HAP-1 (cell line): ENCODE measurements around the gene CALML5.

Source experiments
- DNase-seq, 2 experiments: peaks; one replicate each; pipeline ENCODE4 v3.0.0-alpha.2; 2016 to 2020; ENCODE audit warnings: low spot score in 2 of 2
- H3K27me3 ChIP-seq: fragments of 250-450 bp; sonication (Bioruptor Pico); 2 replicates; pipeline ENCODE4 v1.5.1; 2020; ENCODE audit warnings: low read depth, mild to moderate bottlenecking, moderate library complexity
- H3K36me3 ChIP-seq: fragments of 250-450 bp; sonication (Bioruptor Pico); replicated peaks from 2 replicates; pipeline ENCODE4 v1.5.1; 2020; ENCODE audit warnings: mild to moderate bottlenecking
- H3K4me1 ChIP-seq: fragments of 250-450 bp; sonication (Bioruptor Pico); 2 replicates; pipeline ENCODE4 v1.5.1; 2020; ENCODE audit warnings: mild to moderate bottlenecking
- H3K4me3 ChIP-seq: fragments of 250-450 bp; sonication (Bioruptor Pico); 2 replicates; pipeline ENCODE4 v1.5.1; 2020; ENCODE audit warnings: mild to moderate bottlenecking, moderate library complexity
- H3K9me3 ChIP-seq: fragments of 250-450 bp; sonication (Bioruptor Pico); 2 replicates; pipeline ENCODE4 v1.5.1; 2020; ENCODE audit warnings: mild to moderate bottlenecking, moderate library complexity
- in situ Hi-C: fragments of 300-500 bp; cut with MboI; formaldehyde crosslinking; loops from 3 replicates; pipeline ENCODE4 v1.14.3; 2020; ENCODE audit warnings: low sequenced_read_pairs, inconsistent platforms, mixed read lengths

CALML5 gene

GRCh38 chr10:5469353-5470061 lies 29.9 kb downstream of the CALML5 start:
- H3K4me1 ChIP-seq = no peaks in the 10 kb centered on the region
- no peaks in the 10 kb centered on the region for H3K36me3 ChIP-seq
- no peaks in the 10 kb centered on the region for H3K27me3 ChIP-seq
- DNase-seq = no peak
- no peaks in the 10 kb centered on the region; the same call in 1 of the 2 replicates for H3K9me3 ChIP-seq
- H3K4me3 ChIP-seq = no peak overlapping the region
- in situ Hi-C loops = no loop called here

DNA sequence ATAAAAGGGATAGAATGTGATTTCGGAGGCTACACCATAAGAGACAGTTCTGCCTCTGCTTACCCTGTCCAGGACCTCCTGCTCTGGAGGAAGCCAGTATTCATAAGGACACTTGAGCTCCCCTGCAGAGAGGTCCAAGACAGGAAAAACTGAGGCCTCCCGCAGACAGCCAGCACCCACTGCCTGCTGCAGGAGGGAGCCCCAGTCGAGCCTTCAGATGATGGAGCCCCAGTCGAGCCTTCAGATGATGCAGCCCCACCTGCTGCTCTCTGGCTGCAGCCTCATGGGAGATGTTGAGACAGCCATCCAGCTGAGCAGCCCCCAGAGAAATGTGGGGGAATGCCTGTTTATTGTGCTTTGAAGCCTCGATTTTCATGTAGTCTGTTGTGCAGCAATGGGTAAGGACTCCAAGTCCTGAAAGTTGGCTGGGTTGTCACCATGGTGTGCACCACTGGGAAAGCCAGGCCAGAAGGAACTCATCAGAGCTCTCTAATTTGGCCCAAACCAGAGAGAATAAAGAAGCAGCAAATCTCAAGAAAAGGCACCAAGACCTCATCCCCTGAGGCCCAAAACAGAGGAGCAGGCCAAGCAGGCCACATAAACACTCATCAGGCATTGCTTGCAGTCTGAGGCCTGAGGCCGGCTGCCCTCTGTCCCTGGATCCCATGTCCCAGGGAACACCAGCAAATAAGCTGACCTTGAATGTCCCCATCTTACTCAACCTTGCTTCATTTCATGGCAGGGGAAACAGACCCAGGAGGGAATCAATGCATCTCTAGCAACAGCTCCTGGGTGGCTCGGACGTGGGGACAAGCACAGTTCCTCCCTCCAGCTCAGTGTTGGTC lies 30.9 kb downstream of the CALML5 start:
- no peak for DNase-seq
- H3K9me3 ChIP-seq = no peaks in the 10 kb centered on the region; the same call in 1 of the 2 replicates
- no peak overlapping the region for H3K4me3 ChIP-seq
- no peaks in the 10 kb centered on the region for H3K27me3 ChIP-seq
- no peaks in the 10 kb centered on the region for H3K36me3 ChIP-seq
- H3K4me1 ChIP-seq = no peaks in the 10 kb centered on the region
- in situ Hi-C loops = no loop called here

DNA sequence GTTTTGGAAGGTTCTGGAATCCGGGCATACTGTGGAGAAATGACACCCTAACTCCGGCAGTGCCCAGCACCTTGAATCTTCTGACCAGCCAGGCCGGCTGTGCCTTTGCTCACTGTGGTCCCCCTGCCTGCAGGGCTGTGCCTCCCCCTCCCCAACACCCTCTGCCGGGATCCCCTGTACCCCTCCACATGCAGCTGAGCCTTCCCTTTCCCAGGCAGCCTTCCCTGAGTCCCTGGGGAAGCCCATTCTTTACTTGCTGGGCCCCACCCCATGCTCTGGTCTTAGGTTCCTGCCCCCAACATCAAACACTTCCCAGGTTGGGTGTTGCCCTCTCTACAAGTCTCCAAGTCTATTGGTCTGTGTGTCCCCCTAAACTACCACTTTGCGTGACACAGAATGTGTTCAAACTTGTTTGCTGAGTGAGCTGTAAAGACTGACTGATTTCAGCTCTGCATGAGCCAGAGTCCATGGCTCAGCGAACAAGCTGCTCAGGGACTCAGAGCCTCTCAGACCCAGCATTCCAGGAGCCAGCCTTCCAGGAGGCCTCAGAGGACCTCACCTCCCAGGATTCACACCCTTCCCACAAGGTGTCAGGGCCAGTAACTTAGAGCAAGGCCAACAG lies 31.6 kb downstream of the CALML5 start:
- no peaks in the 10 kb centered on the region for H3K4me1 ChIP-seq
- no peak for DNase-seq
- H3K4me3 ChIP-seq = no peak overlapping the region
- no peaks in the 10 kb centered on the region; the same call in 1 of the 2 replicates for H3K9me3 ChIP-seq
- in situ Hi-C loops = no loop called here
- no peaks in the 10 kb centered on the region for H3K27me3 ChIP-seq
- no peaks in the 10 kb centered on the region for H3K36me3 ChIP-seq

GRCh38 chr10:5467207-5467535 lies 32.2 kb downstream of the CALML5 start:
- no peaks in the 10 kb centered on the region for H3K4me1 ChIP-seq
- H3K4me3 ChIP-seq = no peak overlapping the region
- H3K36me3 ChIP-seq = no peaks in the 10 kb centered on the region
- H3K9me3 ChIP-seq = no peaks in the 10 kb centered on the region; the same call in 1 of the 2 replicates
- no peak for DNase-seq
- H3K27me3 ChIP-seq = no peaks in the 10 kb centered on the region
- in situ Hi-C loops = no loop called here

DNA sequence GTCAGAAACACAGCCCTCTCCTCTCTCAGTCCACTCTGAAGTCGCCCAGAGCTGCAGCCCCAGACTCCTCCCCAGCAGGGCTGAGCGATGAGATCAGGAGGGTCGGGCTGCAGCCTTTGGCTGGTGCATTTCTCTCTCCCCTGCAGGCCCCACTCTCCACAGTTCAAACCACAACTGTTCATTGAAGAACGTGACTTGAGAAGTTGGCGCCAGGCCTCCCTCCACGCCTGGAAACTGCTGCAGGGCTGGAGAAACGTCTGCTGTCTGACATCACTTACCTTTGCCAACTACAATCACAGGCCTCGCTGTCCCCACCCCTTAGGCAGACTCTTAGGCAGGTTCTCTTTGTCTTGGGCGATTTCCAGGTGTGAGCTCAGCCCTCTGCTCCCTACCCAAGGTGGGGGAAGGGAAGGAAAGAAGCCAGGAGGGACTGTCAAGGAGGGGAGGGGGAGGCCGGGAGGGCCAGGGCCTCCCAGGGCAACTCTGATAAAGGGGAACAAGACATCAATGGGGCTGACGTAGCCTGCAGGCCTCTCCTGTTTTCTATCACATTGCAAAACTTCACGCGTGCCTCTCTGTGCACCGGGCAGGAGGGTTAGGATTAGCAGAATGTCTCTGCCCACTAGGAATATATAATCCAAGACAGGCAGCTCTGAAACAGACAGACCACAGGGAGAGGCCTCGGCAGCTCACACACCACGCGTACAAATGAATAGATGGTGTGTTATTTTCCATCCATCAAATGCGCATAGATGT lies 32.7 kb downstream of the CALML5 start:
- no peaks in the 10 kb centered on the region for H3K4me1 ChIP-seq
- H3K27me3 ChIP-seq = no peaks in the 10 kb centered on the region
- no peaks in the 10 kb centered on the region; the same call in 1 of the 2 replicates for H3K9me3 ChIP-seq
- H3K36me3 ChIP-seq = no peaks in the 10 kb centered on the region
- H3K4me3 ChIP-seq = no peak overlapping the region
- no peak for DNase-seq
- in situ Hi-C loops = no loop called here

DNA sequence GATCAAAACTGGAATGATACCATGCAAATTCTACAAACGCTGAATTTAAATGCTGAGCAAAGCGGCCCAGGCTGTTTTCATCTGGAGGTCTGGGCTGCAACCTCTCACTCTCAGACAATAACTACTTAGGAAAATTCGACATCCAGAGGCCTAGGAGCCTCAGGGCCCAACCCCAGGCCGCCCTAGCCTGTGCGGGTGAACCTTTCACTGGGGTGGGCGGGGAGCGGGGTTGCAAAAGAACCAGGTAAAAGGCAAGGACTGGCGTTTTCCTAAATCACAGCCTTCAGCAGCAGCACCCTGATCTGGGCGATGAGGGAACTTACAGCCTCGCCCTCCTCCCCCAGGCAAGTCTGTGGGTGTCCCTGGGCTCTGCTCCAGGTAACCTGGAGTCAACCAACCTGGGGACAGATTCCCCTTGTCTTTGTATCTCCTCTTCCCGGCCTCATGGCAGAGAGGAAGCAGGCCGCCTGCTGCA lies 33.4 kb downstream of the CALML5 start:
- Histone ChIP-seq H3K27me3 (no peaks in the 10 kb centered on the region), H3K9me3 (no peaks in the 10 kb centered on the region; the same call in 1 of the 2 replicates), H3K36me3 (peaks cover 3% of the 10 kb centered on the region), H3K4me3 (no peak overlapping the region), H3K4me1 (no peaks in the 10 kb centered on the region)
- in situ Hi-C loops = no loop called here
- DNase-seq = no peak

GRCh38 chr10:5464546-5464945 lies 34.8 kb downstream of the CALML5 start:
- no peaks in the 10 kb centered on the region for H3K4me1 ChIP-seq
- no peak for DNase-seq
- in situ Hi-C loops = no loop called here
- H3K4me3 ChIP-seq = no peak overlapping the region
- no peaks in the 10 kb centered on the region; the same call in 1 of the 2 replicates for H3K9me3 ChIP-seq
- H3K36me3 ChIP-seq = peaks cover 13% of the 10 kb centered on the region
- H3K27me3 ChIP-seq = no peaks in the 10 kb centered on the region

DNA sequence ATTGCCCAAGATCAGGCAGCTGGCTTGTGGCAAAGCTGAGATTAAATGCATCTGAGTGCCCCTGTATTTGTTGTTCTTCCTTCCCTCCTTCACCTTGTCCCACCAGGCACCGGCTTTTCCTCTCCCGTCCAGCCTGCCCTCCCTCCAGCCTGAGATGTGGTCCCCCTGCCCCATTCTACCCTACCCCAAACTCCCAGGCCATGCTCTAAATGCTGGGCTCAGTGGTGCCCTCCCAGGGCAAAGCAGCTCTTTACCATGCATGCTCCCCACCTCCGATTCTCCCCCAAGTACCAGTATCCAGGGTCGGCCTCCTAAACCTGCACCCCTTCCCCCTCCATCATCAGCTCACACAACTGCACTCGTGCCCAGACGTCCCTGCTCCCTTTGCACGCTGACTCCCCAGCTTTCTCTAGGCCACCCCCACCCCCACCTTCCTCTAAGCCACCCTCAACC lies 36.5 kb downstream of the CALML5 start:
- peaks cover 23% of the 10 kb centered on the region for H3K36me3 ChIP-seq
- H3K27me3 ChIP-seq = no peaks in the 10 kb centered on the region
- no peak for DNase-seq
- no peaks in the 10 kb centered on the region for H3K9me3 ChIP-seq
- H3K4me1 ChIP-seq = no peaks in the 10 kb centered on the region
- in situ Hi-C loops = no loop called here
- no peak overlapping the region for H3K4me3 ChIP-seq

GRCh38 chr10:5461914-5462840 lies 37.2 kb downstream of the CALML5 start:
- Histone ChIP-seq H3K27me3 (no peaks in the 10 kb centered on the region), H3K4me1 (no peaks in the 10 kb centered on the region), H3K36me3 (peaks cover 30% of the 10 kb centered on the region), H3K4me3 (no peak overlapping the region), H3K9me3 (no peaks in the 10 kb centered on the region)
- in situ Hi-C loops = no loop called here
- no peak for DNase-seq

DNA sequence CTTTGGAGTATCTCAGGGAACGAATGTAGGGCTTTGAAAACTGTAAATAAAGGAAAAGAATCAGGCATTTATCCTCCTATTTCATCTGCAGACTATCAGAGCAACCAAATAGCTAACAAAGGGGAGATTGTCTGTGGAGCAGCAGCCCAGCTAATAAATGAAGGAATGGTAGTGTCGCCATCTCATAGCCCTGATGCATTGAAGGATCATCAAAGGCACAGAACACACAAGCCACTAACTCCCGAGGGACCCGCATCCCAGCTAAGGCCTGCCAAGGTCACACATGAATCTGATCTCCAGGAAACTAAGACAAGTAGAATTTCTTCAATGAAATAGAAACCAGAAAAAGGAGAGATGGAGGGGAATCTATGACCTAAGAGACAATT lies 38.2 kb downstream of the CALML5 start:
- Histone ChIP-seq H3K36me3 (peaks cover 38% of the 10 kb centered on the region), H3K4me3 (no peak overlapping the region), H3K4me1 (no peaks in the 10 kb centered on the region), H3K9me3 (no peaks in the 10 kb centered on the region), H3K27me3 (no peaks in the 10 kb centered on the region)
- DNase-seq = peak in 1 of 2 experiments; percentile 28
- in situ Hi-C loops = no loop called here

GRCh38 chr10:5460468-5461202 lies 38.7 kb downstream of the CALML5 start:
- Histone ChIP-seq H3K27me3 (no peaks in the 10 kb centered on the region), H3K4me3 (no peak overlapping the region), H3K4me1 (no peaks in the 10 kb centered on the region), H3K9me3 (no peaks in the 10 kb centered on the region), H3K36me3 (peaks cover 44% of the 10 kb centered on the region)
- in situ Hi-C loops = no loop called here
- DNase-seq = no peak
